Fibroblast of pulmonary artery (primary cell): ENCODE data around the gene PPP2R2C.

Experiments used
- DNase-seq: peaks from one replicate; pipeline ENCODE4 v3.0.0-alpha.2; 2010; ENCODE audit warnings: low read depth
- H3K4me3 ChIP-seq: replicated peaks from 2 replicates; pipeline ENCODE4 v1.5.1; 2011; ENCODE audit warnings: low read depth, mild to moderate bottlenecking, control low read depth, low read length, moderate library complexity
- CTCF ChIP-seq: IDR thresholded peaks from 2 replicates; pipeline ENCODE4 v1.5.1; 2011; ENCODE audit warnings: mild to moderate bottlenecking, control low read depth, low read length, inconsistent platforms; ENCODE audit errors: missing control alignments

Gene PPP2R2C

GRCh38 chr4:6369035-6369434, 103.4 kb downstream of the PPP2R2C start:
- no peak for DNase-seq
- no peak for TF ChIP-seq CTCF
- H3K4me3 ChIP-seq: no peak overlapping the region

GRCh38 chr4:6368601-6369000, 103.8 kb downstream of the PPP2R2C start:
- no peak for TF ChIP-seq CTCF
- no peak for DNase-seq
- no peak overlapping the region for H3K4me3 ChIP-seq

GRCh38 chr4:6368096-6368495, 104.3 kb downstream of the PPP2R2C start:
- no peak for DNase-seq
- TF ChIP-seq CTCF: no peak
- H3K4me3 ChIP-seq: no peak overlapping the region

GRCh38 chr4:6367371-6367851, 105.0 kb downstream of the PPP2R2C start:
- no peak overlapping the region for H3K4me3 ChIP-seq
- no peak for TF ChIP-seq CTCF
- no peak for DNase-seq

GRCh38 chr4:6366581-6366980, 105.8 kb downstream of the PPP2R2C start:
- no peak for TF ChIP-seq CTCF
- no peak overlapping the region for H3K4me3 ChIP-seq
- no peak for DNase-seq

- H3K4me3 ChIP-seq: no peak overlapping the region
- no peak for DNase-seq
- TF ChIP-seq CTCF: no peak
Observed at GRCh38 chr4:6365545-6366086, 106.8 kb downstream of the PPP2R2C start.

GRCh38 chr4:6364581-6364980, 107.8 kb downstream of the PPP2R2C start:
- DNase-seq: no peak
- H3K4me3 ChIP-seq: no peak overlapping the region
- no peak for TF ChIP-seq CTCF
